K562 (cell line): Measurements from ENCODE around the gene ZBTB18. TPM values are rescaled to one million over a fixed set of nuclear protein-coding genes. Genes with fewer than 3 reads are reported as not detected.

Experiments used
- ATAC-seq: fragments of 200-7000 bp; cut with Tn5 transposase; 3 replicates; pipeline ENCODE4 v1.9.1; 2020; ENCODE audit warnings: moderate library complexity
- BruUV-seq: library from RNA; stranded (reverse); fragments of 400-500 nt; replicated peaks from 2 replicates; lab custom pipeline; 2021; lab: Mats Ljungman, UMichigan
- CTCF ChIA-PET: fragments of 300-600 bp; formaldehyde crosslinking; extraction: SDS; loops from one replicate; lab custom pipeline; 2021; ENCODE audit warnings: low intra/inter-chr PET ratio; lab: Yijun Ruan, JAX
- POLR2A ChIA-PET: fragments of 300-600, 350-650 bp; sonication (Branson Sonifier 250); formaldehyde crosslinking; extraction: SDS; loops from one replicate; lab custom pipeline; 2021; ENCODE audit warnings: antibody characterized with exemption, inconsistent platforms; lab: Yijun Ruan, JAX
- DNase-seq, 4 experiments: peaks; one replicate each; pipeline versions ENCODE4 v3.0.0 to v3.0.0-alpha.2; 2011 to 2018; ENCODE audit warnings: low spot score in 3 of 4, mixed read lengths in 3 of 4; ENCODE audit errors: extremely low read depth in 1 of 4
- FAIRE-seq: peaks from 2 replicates; lab custom pipeline; 2011; peaks lifted over from hg19 to GRCh38; lab: Jason Lieb, UNC
- H2AFZ ChIP-seq: 2 replicates; pipeline ENCODE4 v1.6.0; 2011; ENCODE audit warnings: low read depth, low read length, control low read depth, inconsistent platforms
- H3K27ac ChIP-seq: fragments of 200-600 bp; 3 replicates; pipeline ENCODE4 v1.8.0; 2011; ENCODE audit warnings: low read depth, mild to moderate bottlenecking, control low read depth, inconsistent platforms, low read length, moderate library complexity, mixed read lengths; ENCODE audit errors: extremely low read depth
- H3K27me3 ChIP-seq, 2 experiments: fragments of 300-600 bp in 1 of 2; 2 replicates in 1 of 2; 3 replicates in 1 of 2; pipeline versions ENCODE4 v1.6.0 to v1.8.0; 2011; ENCODE audit warnings: inconsistent platforms in 2 of 2, low read length in 2 of 2, mild to moderate bottlenecking in 1 of 2, mixed read lengths in 1 of 2, moderate library complexity in 1 of 2; ENCODE audit not compliant: control insufficient read depth in 2 of 2, insufficient read depth in 2 of 2
- H3K36me3 ChIP-seq: fragments of 300-600 bp; 3 replicates; pipeline ENCODE4 v1.8.0; 2011; ENCODE audit warnings: mild to moderate bottlenecking, low read length, inconsistent platforms; ENCODE audit not compliant: control insufficient read depth, insufficient read depth
- H3K4me1 ChIP-seq, 2 experiments: fragments of 200-600 bp in 1 of 2; replicated peaks in 1 of 2; 2 replicates in 1 of 2; 3 replicates in 1 of 2; pipeline versions ENCODE4 v1.5.1 to v1.8.0; 2011; ENCODE audit warnings: inconsistent platforms in 2 of 2, low read length in 2 of 2, mild to moderate bottlenecking in 1 of 2, mixed read lengths in 1 of 2, moderate library complexity in 1 of 2; ENCODE audit not compliant: control insufficient read depth in 2 of 2, insufficient read depth in 2 of 2
- H3K4me2 ChIP-seq: 2 replicates; pipeline ENCODE4 v1.6.1; 2011; ENCODE audit warnings: low read length, control low read depth, inconsistent platforms, mixed read lengths; ENCODE audit not compliant: insufficient read depth
- H3K4me3 ChIP-seq: fragments of 200-600 bp; sonication (generic), shearing (Covaris generic); 2 replicates; pipeline ENCODE4 v1.5.1; 2016; ENCODE audit warnings: control low read depth, inconsistent platforms
- H3K79me2 ChIP-seq: fragments of 200-600 bp; 3 replicates; pipeline ENCODE4 v1.8.0; 2011; ENCODE audit warnings: low read length, inconsistent platforms; ENCODE audit not compliant: control insufficient read depth, insufficient read depth
- H3K9ac ChIP-seq, 2 experiments: 2 replicates each; pipeline versions ENCODE4 v1.6.0 to v1.6.1; 2011; ENCODE audit warnings: low read depth in 2 of 2, low read length in 2 of 2, control low read depth in 1 of 2, inconsistent platforms in 1 of 2, mild to moderate bottlenecking in 1 of 2, mixed read lengths in 1 of 2; ENCODE audit not compliant: insufficient read depth in 1 of 2
- H3K9me1 ChIP-seq: one replicate; pipeline ENCODE4 v1.6.0; 2011; ENCODE audit warnings: inconsistent platforms, mild to moderate bottlenecking, low read length, moderate library complexity; ENCODE audit not compliant: control insufficient read depth, insufficient read depth
- H3K9me3 ChIP-seq: replicated peaks from 2 replicates; pipeline ENCODE4 v1.5.1; 2011; ENCODE audit warnings: low read depth, low read length, inconsistent platforms; ENCODE audit not compliant: control insufficient read depth, insufficient read depth
- H4K20me1 ChIP-seq: replicated peaks from 2 replicates; pipeline ENCODE4 v1.6.1; 2011; ENCODE audit warnings: low read length, inconsistent platforms, mixed read lengths; ENCODE audit not compliant: control insufficient read depth, insufficient read depth
- CREB1 ChIP-seq, 2 experiments: sonication (generic) in 1 of 2; formaldehyde crosslinking in 1 of 2; IDR thresholded peaks; 2 replicates each; pipeline versions ENCODE4 v1.6.1 to v1.8.0; 2012 to 2022; ENCODE audit warnings: inconsistent platforms in 1 of 2, mild to moderate bottlenecking in 1 of 2, missing genetic modification reagents in 1 of 2, moderate library complexity in 1 of 2
- KLF10 ChIP-seq: fragments of 250-450 bp; sonication (Bioruptor Pico); IDR thresholded peaks from 2 replicates; pipeline ENCODE4 v1.6.1; 2021; ENCODE audit warnings: matching md5 sums
- PHTF2 ChIP-seq: fragments of 250-450 bp; sonication (Bioruptor Pico); IDR thresholded peaks from 2 replicates; pipeline ENCODE4 v1.5.0; 2021; ENCODE audit warnings: mild to moderate bottlenecking
- STAT5B ChIP-seq: fragments of 250-450 bp; sonication (Bioruptor Pico); IDR thresholded peaks from 2 replicates; pipeline ENCODE4 v1.8.0; 2021; ENCODE audit warnings: mild to moderate bottlenecking, inconsistent platforms
- TRIM24 ChIP-seq, 2 experiments: fragments of 450-650 bp; IDR thresholded peaks; 2 replicates each; pipeline ENCODE4 v1.6.1; 2016
- YY1 ChIP-seq, 3 experiments: IDR thresholded peaks; 2 replicates each; pipeline ENCODE4 v1.6.1; 2011; ENCODE audit warnings: low read length in 2 of 3, mild to moderate bottlenecking in 2 of 3, moderate library complexity in 2 of 3, borderline replicate concordance in 1 of 3, control low read depth in 1 of 3, low read depth in 1 of 3; ENCODE audit not compliant: insufficient read depth in 3 of 3, insufficient replicate concordance in 2 of 3, control insufficient read depth in 1 of 3, insufficient read length in 1 of 3; ENCODE audit errors: extremely low read depth in 1 of 3
- ZBTB12 ChIP-seq: fragments of 250-450 bp; sonication (Bioruptor Pico); IDR thresholded peaks from 2 replicates; pipeline ENCODE4 v1.4.0; 2020
- ZFP1 ChIP-seq: fragments of 450-650 bp; formaldehyde crosslinking; IDR thresholded peaks from 2 replicates; pipeline ENCODE4 v1.4.0; 2020; ENCODE audit warnings: mild to moderate bottlenecking, mixed read lengths
- ZNF518B ChIP-seq: fragments of 250-450 bp; sonication (Bioruptor Pico); IDR thresholded peaks from 2 replicates; pipeline ENCODE4 v1.5.0; 2021; ENCODE audit warnings: mild to moderate bottlenecking, moderate library complexity
- WGBS: fragments of 100-300 bp; shearing (Covaris generic); methylation state at CpG from one replicate; pipeline ENCODE4 v1.1.6; 2016; ENCODE audit warnings: low coverage, mixed read lengths; ENCODE audit not compliant: insufficient coverage; ENCODE audit errors: missing lambda C conversion rate; 5-methylcytosine and 5-hydroxymethylcytosine counted together
- in situ Hi-C: fragments of 300-500 bp; cut with MboI; formaldehyde crosslinking; loops from 4 replicates; pipeline ENCODE4 v1.15.0; 2018; ENCODE audit warnings: inconsistent platforms, mixed read lengths
- intact Hi-C: fragments of 100-400 bp; cut with micrococcal nuclease; formaldehyde crosslinking; loops from 2 replicates; pipeline ENCODE4 v1.14.2; 2022
- polyA plus RNA-seq, 8 experiments: library from polyadenylated mRNA; depleted of rRNA in 4 of 8; stranded (reverse) in 5 of 8; unstranded in 3 of 8; fragments of >200 nt; fragmentation: Nextera tagmentation in 2 of 8; fragmentation: Illumina TruSeq in 1 of 8; extraction: Ambion mirVana in 2 of 8; extraction: Trizol in 1 of 8; gene quantifications; 2 replicates each; pipeline versions ENCODE4 v1.2.1 to v1.2.3, GENCODE V29; 2011 to 2014; ENCODE audit warnings: inconsistent platforms in 1 of 8, missing spikeins in 1 of 8
- total RNA-seq, 7 experiments: library from RNA; depleted of rRNA in 6 of 7; stranded (reverse); fragments of >200 nt in 6 of 7; fragmentation: Illumina TruSeq in 2 of 7; extraction: Trizol in 2 of 7; gene quantifications; 2 replicates each; pipeline versions ENCODE4 v1.2.1 to v1.2.3, GENCODE V29; 2011 to 2021; ENCODE audit warnings: low replicate concordance in 1 of 7
- TF ChIP-seq, protein P1 (sequence below): fragments of 200-400 bp; formaldehyde crosslinking; IDR thresholded peaks from 2 replicates; pipeline ENCODE4 v1.6.1; 2017; ENCODE audit warnings: mild to moderate bottlenecking, low read depth, low read length, moderate library complexity

Gene ZBTB18
- total and polyA plus RNA-seq, 9 of the 15 experiments (the other 6 are each of a cell fraction or from before 2014, with no cell fraction given) = 0.13 to 2.6 (median 1.6) TPM

- no peaks in the 10 kb centered on the region for H3K9me3 ChIP-seq
- FAIRE-seq (no peak), ATAC-seq (no peak), DNase-seq (no peak)
- no peaks in the 10 kb centered on the region for H3K79me2 ChIP-seq
- WGBS = 1% methylated on average over 8 of the region's 8 CpGs
- BruUV-seq = no TSS peak
- ChIA-PET CTCF (no interaction called here), POLR2A (interaction anchor here (0.8 kb wide), 1 partner anchor 21 kb away, joined by 3 read pairs; no protein-coding TSS in a partner anchor)
- no peaks in the 10 kb centered on the region for H3K9me1 ChIP-seq
- H3K4me3 ChIP-seq = no peak overlapping the region
- H3K4me2 ChIP-seq = no peak overlapping the region
- H2AFZ ChIP-seq = no peak overlapping the region
- TF ChIP-seq, protein P1, sequence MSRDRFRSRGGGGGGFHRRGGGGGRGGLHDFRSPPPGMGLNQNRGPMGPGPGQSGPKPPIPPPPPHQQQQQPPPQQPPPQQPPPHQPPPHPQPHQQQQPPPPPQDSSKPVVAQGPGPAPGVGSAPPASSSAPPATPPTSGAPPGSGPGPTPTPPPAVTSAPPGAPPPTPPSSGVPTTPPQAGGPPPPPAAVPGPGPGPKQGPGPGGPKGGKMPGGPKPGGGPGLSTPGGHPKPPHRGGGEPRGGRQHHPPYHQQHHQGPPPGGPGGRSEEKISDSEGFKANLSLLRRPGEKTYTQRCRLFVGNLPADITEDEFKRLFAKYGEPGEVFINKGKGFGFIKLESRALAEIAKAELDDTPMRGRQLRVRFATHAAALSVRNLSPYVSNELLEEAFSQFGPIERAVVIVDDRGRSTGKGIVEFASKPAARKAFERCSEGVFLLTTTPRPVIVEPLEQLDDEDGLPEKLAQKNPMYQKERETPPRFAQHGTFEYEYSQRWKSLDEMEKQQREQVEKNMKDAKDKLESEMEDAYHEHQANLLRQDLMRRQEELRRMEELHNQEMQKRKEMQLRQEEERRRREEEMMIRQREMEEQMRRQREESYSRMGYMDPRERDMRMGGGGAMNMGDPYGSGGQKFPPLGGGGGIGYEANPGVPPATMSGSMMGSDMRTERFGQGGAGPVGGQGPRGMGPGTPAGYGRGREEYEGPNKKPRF = no peak
- no peak for TF ChIP-seq CREB1 (IDR thresholded peaks at IDR 0.05)
- TF ChIP-seq CREB1 (CRISPR knock-in tag; IDR thresholded peaks at IDR 0.05) = no peak
- TF ChIP-seq ZFP1 (CRISPR knock-in tag) = no peak
- no peak for TF ChIP-seq PHTF2 (CRISPR knock-in tag)
- TF ChIP-seq ZBTB12 = no peak
- TF ChIP-seq TRIM24 (IDR thresholded peaks at IDR 0.05) = no peak
- no peak for TF ChIP-seq KLF10 (CRISPR knock-in tag)
- TF ChIP-seq YY1 (IDR thresholded peaks at IDR 0.05; ENCODE audit: borderline replicate concordance in 1 of 3, control insufficient read depth in 1 of 3, extremely low read depth in 1 of 3, insufficient read depth in 3 of 3, insufficient read length in 1 of 3, insufficient replicate concordance in 2 of 3, low read depth in 1 of 3, low read length in 2 of 3) = no peak
- TF ChIP-seq ZNF518B (CRISPR knock-in tag) = no peak
- TF ChIP-seq STAT5B (CRISPR knock-in tag) = no peak
- H3K9ac ChIP-seq = no peak overlapping the region
- peaks cover 8% of the 10 kb centered on the region for H4K20me1 ChIP-seq
- no peak overlapping the region for H3K27ac ChIP-seq
- intact Hi-C loops = no loop called here
- H3K4me1 ChIP-seq = no peaks in the 10 kb centered on the region
- H3K36me3 ChIP-seq = no peaks in the 10 kb centered on the region
- H3K27me3 ChIP-seq = peaks cover 56 to 76% of the 10 kb centered on the region in 2 experiments
- in situ Hi-C loops = no loop called here
Observed at GRCh38 chr1:244075247-244075722, 24.2 kb downstream of the ZBTB18 start.
